ENCODE measurements around the gene TRIM61. TPM values are rescaled to one million over a fixed set of nuclear protein-coding genes. Genes with fewer than 3 reads are reported as not detected.
"Not testable (repeated sequence)": the region's sequence is repeated elsewhere in the genome, so short reads cannot be mapped to it uniquely, and the experiment has no call there.

TRIM61 gene
- total RNA-seq, 1 experiment from 2014 or later = 0.14 TPM

DNA sequence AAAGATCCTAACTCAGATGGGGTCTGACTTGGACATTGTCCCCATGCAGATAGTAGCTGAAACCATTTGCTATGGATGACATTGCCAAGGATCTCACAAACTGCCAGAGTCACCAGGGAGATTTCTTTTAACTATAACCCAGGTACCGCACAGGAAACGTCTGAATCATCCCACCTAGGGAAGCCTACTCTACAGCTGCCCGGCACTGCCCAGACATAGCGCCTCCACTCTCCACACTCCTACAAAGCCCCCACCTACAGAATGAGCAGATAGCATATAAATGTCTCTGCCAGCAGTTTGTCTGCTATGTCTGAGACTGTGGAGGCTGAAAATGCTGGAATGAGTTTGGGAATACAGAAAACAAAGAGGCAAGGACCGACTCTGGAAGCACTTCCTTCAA lies 32.3 kb downstream of the TRIM61 start:
- Histone ChIP-seq H3K27me3 (ENCODE audit: control insufficient read depth, insufficient read depth, low read length) (no peaks in the 10 kb centered on the region), H3K36me3 (replicated peaks; ENCODE audit: control insufficient read depth, insufficient read depth, low read length) (no peaks in the 10 kb centered on the region), H3K4me3 (ENCODE audit: insufficient read depth, low read depth, low read length) (no peak overlapping the region)
- DNase-seq = peak; percentile 26

- DNase-seq = no peak
- no peak overlapping the region for H3K4me3 ChIP-seq (ENCODE audit: insufficient read depth, low read depth, low read length)
- H3K36me3 ChIP-seq (replicated peaks; ENCODE audit: control insufficient read depth, insufficient read depth, low read length) = no peaks in the 10 kb centered on the region
- H3K27me3 ChIP-seq (ENCODE audit: control insufficient read depth, insufficient read depth, low read length) = no peaks in the 10 kb centered on the region
These were observed 34.3 kb downstream of the TRIM61 start for GRCh38 chr4:164943192-164943591.

GRCh38 chr4:164937576-164938270 lies 39.7 kb downstream of the TRIM61 start:
- DNase-seq = peak; percentile 46
- H3K27me3 ChIP-seq (ENCODE audit: control insufficient read depth, insufficient read depth, low read length) = no peaks in the 10 kb centered on the region
- H3K4me3 ChIP-seq (ENCODE audit: insufficient read depth, low read depth, low read length) = no peak overlapping the region
- H3K36me3 ChIP-seq (replicated peaks; ENCODE audit: control insufficient read depth, insufficient read depth, low read length) = no peaks in the 10 kb centered on the region

DNA sequence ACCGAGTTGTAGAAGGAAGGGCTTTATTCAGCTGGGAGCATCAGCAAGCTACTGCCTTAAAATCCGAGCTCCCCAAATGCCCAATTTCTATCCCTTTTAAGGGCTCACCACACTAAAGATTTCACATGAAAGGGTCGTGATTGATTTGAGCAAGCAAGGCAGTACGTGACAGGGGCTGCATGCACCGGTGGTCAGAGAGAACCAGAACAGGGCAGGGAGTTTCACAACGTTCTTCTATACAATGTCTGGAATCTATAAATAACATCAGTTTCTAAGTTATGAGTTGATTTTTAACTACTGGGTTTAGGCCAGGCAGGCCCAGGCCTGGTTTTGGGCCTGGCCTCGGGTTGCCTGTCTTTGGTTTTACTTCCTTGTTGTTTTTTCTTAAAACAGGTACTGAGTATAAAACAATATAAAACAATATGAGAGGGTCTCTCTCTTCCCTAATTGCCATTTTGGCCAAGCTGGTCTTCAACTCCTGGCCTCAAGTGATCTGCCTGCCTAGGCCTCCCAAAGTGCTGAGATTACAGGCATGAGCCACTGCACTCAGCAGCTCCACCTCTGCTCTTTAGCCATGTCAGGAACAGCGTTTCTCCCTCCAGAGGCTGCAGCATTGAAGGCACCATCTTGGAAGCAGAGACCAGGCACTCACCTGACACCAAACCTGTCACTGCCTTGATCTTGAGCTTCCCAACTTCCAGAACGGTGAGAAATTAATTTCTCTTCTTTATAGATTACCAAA lies 41.4 kb downstream of the TRIM61 start:
- not testable (repeated sequence) for DNase-seq; H3K36me3 ChIP-seq (replicated peaks; ENCODE audit: control insufficient read depth, insufficient read depth, low read length); H3K4me3 ChIP-seq (ENCODE audit: insufficient read depth, low read depth, low read length); H3K27me3 ChIP-seq (ENCODE audit: control insufficient read depth, insufficient read depth, low read length)

- Histone ChIP-seq H3K36me3 (replicated peaks; ENCODE audit: control insufficient read depth, insufficient read depth, low read length) (no peaks in the 10 kb centered on the region), H3K27me3 (ENCODE audit: control insufficient read depth, insufficient read depth, low read length) (no peaks in the 10 kb centered on the region), H3K4me3 (ENCODE audit: insufficient read depth, low read depth, low read length) (no peak overlapping the region)
- DNase-seq = peak; percentile 67
These were observed 42.1 kb downstream of the TRIM61 start for GRCh38 chr4:164935363-164935762.

- H3K4me3 ChIP-seq (ENCODE audit: insufficient read depth, low read depth, low read length) = no peak overlapping the region
- DNase-seq = no peak
- H3K36me3 ChIP-seq (replicated peaks; ENCODE audit: control insufficient read depth, insufficient read depth, low read length) = no peaks in the 10 kb centered on the region
- no peaks in the 10 kb centered on the region for H3K27me3 ChIP-seq (ENCODE audit: control insufficient read depth, insufficient read depth, low read length)
These were observed 44.2 kb downstream of the TRIM61 start for GRCh38 chr4:164933244-164933643.

DNA sequence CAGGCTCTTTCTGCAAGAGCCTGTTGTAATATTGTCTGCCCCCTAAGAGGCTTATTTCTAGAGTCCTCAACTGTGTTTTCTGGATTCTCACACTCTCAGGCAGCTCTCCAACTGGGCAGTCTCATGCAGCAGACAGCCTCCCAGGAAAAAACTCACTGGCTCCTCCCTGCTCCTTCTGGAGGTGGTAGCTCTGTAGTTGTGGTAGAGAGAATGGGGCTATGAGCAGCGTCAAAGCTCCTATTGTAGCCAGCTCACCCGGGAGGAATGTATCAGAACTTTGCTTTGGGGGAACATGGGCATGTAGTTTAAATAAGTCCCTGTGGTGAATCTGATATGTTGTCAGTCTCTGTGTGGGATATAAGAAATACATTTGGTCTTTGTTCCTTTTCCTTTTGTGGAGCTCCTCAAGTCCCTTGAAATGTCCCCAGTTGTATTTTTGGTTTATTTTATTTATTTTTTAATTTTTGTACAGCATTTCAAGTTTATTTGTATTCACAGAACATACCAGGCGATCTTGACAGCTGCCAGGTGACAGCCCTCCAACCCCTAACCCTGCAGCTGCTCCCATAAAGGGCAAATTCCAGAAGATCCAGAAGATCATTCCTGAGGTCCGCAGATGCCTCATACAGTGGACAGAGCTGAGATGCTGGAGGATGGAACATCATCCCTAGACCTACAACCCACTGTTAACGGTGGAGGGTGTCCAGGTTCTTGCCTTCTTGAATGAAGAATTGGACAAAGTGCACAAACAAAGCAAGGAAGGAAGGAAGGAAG lies 45.7 kb downstream of the TRIM61 start:
- Histone ChIP-seq H3K4me3 (ENCODE audit: insufficient read depth, low read depth, low read length) (no peak overlapping the region), H3K27me3 (ENCODE audit: control insufficient read depth, insufficient read depth, low read length) (no peaks in the 10 kb centered on the region), H3K36me3 (replicated peaks; ENCODE audit: control insufficient read depth, insufficient read depth, low read length) (no peaks in the 10 kb centered on the region)
- DNase-seq = peak; percentile 41

- H3K36me3 ChIP-seq (replicated peaks; ENCODE audit: control insufficient read depth, insufficient read depth, low read length) = no peaks in the 10 kb centered on the region
- H3K27me3 ChIP-seq (ENCODE audit: control insufficient read depth, insufficient read depth, low read length) = no peaks in the 10 kb centered on the region
- no peak for DNase-seq
- no peak overlapping the region for H3K4me3 ChIP-seq (ENCODE audit: insufficient read depth, low read depth, low read length)
These were observed 46.8 kb downstream of the TRIM61 start for GRCh38 chr4:164930647-164931046.

GRCh38 chr4:164927101-164927500 lies 50.4 kb downstream of the TRIM61 start:
- DNase-seq = not testable (repeated sequence)

DNA sequence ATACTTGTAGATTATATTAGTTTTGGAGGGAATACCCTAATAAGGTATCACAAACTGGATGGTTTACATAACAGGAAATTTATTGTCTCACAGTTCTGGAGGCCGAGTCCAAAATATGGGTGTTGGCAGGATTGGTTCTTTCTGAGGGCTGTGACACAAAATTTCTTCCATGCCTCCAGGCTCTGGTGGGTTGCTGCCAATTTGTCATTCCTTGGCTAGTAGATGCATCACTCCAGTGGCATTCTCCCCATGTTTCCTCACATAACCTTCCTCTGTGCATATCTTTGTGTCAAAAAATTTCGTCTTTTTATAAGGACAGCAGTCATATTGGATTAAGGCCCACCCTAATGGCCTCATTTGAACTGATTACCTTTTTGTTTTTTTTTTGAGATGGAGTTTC lies 51.2 kb downstream of the TRIM61 start:
- H3K4me3 ChIP-seq (ENCODE audit: insufficient read depth, low read depth, low read length) = no peak overlapping the region
- DNase-seq = no peak
- H3K27me3 ChIP-seq (ENCODE audit: control insufficient read depth, insufficient read depth, low read length) = no peaks in the 10 kb centered on the region
- H3K36me3 ChIP-seq (replicated peaks; ENCODE audit: control insufficient read depth, insufficient read depth, low read length) = no peaks in the 10 kb centered on the region

More at GRCh38 chr4:164927101-164927500, 50.4 kb downstream of the TRIM61 start:
- not testable (repeated sequence) for H3K4me3 ChIP-seq (ENCODE audit: insufficient read depth, low read depth, low read length); H3K27me3 ChIP-seq (ENCODE audit: control insufficient read depth, insufficient read depth, low read length); H3K36me3 ChIP-seq (replicated peaks; ENCODE audit: control insufficient read depth, insufficient read depth, low read length)

DNA sequence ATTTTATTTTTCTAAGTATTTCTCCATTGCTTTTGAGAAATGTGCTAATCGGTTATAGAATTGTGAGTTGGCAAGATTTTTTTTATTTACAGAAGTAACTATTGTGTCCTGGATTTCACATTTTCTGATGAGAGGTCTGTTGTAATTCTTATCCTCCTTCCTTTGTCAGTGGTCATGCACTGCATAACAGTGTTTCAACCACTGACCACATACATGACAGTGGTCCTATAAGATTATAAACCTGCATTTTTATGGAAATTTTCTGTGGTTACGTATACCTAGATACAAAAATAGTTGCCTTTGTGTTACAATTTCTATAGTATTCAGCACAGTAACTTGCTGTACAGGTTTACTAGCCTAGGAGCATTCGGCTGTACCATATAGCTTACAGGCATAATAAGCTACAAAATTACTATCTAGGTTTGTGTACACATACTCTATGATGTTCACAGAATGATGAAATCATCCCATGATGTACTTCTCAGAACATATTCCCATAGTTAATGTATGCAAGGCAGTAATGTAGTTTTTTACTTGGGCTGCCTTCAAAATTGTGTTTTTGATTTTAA lies 52.7 kb downstream of the TRIM61 start:
- no peak for DNase-seq
- Histone ChIP-seq H3K4me3 (ENCODE audit: insufficient read depth, low read depth, low read length) (no peak overlapping the region), H3K36me3 (replicated peaks; ENCODE audit: control insufficient read depth, insufficient read depth, low read length) (no peaks in the 10 kb centered on the region), H3K27me3 (ENCODE audit: control insufficient read depth, insufficient read depth, low read length) (no peaks in the 10 kb centered on the region)

- H3K4me3 ChIP-seq (ENCODE audit: insufficient read depth, low read depth, low read length) = no peak overlapping the region
- H3K27me3 ChIP-seq (ENCODE audit: control insufficient read depth, insufficient read depth, low read length) = no peaks in the 10 kb centered on the region
- DNase-seq = no peak
These were observed 58.5 kb downstream of the TRIM61 start for GRCh38 chr4:164918956-164919355.

More at GRCh38 chr4:164918956-164919355, 58.5 kb downstream of the TRIM61 start:
- no peaks in the 10 kb centered on the region for H3K36me3 ChIP-seq (replicated peaks; ENCODE audit: control insufficient read depth, insufficient read depth, low read length)

All from H7 (cell line).